SW480 (cell line): Measurements from ENCODE around the gene ADGRV1.
A peak's percentile ranks its signal among the peaks of the same experiment; 100 is the strongest.
"Not testable (repeated sequence)": the region's sequence is repeated elsewhere in the genome, so short reads cannot be mapped to it uniquely, and the experiment has no call there.

Experiments
- DNase-seq: peaks from one replicate; pipeline ENCODE4 v3.0.0-alpha.2; 2016; ENCODE audit warnings: low spot score

ADGRV1 gene

GRCh38 chr5:90549729-90550275 lies 8.8 kb upstream of the ADGRV1 start:
- no peak for DNase-seq

DNA sequence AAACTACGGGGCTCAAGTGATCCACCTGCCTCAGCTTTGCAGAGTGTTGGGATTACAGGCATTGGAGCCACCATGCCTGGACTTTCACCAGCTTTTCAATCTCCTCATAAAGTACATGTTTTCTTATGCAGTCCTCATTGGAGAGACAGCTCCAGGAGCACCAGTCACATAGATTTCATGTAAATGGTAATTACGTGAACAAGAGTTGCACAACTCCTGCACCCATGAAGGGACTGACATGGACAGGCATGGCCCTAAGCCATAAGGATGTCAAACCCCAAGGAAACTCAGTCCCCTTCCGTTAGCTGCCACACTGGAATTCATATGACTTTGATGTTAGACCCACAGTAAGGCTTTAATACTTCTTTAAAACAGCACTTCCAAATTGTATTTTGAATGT lies 7.6 kb upstream of the ADGRV1 start:
- DNase-seq, result no peak

DNA sequence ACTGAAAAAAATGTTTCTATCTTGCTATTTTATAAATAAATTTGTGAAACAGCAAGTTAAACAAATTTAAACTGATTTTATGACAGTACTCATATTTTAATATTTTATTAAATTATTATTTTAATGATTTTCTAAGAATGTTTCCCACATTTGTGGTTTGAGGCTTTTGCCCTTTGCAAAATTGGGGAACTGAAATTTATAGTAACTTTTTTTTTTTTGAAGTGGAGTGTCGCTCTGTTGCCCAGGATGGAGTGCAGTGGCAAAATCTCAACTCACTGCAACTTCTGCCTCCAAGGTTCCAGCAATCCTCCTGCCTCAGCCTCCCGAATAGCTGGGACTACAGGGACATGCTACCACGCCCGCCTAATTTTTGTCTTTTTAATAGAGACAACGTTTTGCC lies 7.2 kb upstream of the ADGRV1 start:
- DNase-seq, result no peak

DNA sequence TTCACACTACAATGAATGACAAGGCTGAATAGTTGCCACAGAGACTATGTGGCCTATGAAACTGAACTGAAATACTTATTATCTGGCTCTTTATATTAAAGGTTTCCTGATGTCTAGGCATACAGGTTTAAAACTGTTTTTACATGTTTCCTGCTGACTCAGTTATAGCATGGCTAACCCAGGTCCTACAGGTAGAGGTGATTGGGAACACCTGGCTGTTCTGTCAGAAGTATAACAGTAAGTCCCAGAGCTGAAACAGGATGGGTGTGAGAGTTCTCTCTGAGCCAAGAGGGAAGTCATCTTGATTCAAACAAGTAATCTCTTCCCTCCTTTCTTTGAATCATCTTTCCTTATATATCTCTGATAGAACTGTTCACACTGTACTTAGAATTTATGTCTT lies 4.9 kb upstream of the ADGRV1 start:
- no peak for DNase-seq

GRCh38 chr5:90554358-90555006 lies 4.1 kb upstream of the ADGRV1 start:
- no peak for DNase-seq

- no peak for DNase-seq
Observed at GRCh38 chr5:90555666-90556065, 2.9 kb upstream of the ADGRV1 start.

DNA sequence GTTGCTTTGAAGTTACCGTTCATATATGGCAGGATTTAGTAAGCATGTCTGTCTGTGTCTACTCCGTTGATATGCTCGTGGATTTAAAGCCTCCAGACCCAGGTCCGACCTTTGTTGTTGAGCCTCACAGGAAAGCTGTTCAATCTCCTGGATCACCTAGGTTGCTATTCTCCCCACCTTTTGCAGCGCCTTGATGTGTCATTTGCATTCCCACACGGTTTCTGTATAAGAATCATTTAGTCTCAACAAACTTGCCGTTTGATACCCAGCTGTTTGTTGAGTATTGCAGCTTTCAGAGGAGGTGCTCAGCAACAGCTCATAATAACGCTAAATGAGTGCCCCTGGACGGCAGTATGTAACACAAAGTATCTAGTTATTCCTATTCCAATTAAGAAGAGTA lies 1.2 kb upstream of the ADGRV1 start:
- no peak for DNase-seq

DNA sequence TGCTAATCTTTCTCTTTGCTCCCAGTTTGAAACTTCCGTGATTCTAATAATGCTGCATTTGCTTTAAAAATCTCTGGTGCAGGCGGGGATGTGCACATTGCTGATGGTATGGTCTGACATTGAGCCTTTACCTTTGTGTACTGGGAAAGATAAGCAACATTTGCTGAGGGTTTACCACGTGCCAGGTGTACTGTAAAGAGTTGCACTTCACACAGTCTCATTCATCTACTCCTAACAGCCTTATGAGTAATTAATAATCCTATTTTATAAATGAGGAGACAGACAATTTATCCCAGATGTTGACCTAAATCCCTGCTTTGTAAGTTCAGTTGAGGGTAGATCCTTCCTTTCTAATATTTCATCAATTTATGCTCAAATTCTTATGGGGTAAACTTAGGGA lies 726 bp upstream of the ADGRV1 start:
- DNase-seq, result no peak

GRCh38 chr5:90560771-90561170 lies 2.2 kb downstream of the ADGRV1 start:
- no peak for DNase-seq

- DNase-seq, result no peak
Observed at GRCh38 chr5:90561766-90562165, 3.2 kb downstream of the ADGRV1 start.

DNA sequence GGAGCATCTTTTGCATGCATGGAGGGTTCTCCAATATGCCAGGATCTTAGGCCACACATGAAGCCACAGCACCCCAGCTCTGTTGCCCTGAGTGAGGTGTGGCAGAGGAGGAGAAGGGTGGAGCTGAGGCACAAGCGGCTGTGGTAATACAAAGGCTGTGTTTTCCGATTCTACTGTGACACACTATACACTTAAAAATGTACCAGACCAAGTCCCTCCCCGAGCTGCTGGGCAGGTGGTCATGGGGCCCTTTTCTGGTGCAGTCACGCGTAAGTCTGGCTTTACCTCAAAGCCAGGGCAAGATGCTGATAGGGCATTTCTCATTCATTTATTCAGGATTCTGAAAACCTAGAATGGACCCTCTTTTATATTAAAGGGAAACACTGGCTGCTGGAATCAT lies 3.7 kb downstream of the ADGRV1 start:
- peak; percentile 56 for DNase-seq

DNA sequence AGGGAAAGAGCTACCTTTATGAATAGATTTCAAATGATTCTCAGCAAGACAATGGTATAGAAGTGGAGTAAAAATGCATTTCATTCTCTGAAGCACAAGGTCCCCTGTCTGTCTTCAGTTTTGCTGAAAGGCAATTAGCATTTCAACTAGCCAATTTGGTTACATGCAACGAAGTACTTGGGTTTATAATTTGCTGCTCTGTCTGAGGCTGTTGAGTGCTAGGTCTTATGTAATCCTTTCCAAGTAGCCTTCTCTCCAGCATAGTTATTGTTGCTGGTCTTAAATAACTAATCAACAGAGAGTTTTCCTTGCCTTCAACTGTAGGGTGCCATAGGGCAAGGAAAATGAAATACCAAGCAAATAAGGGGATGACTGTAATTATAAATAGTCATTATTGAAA lies 4.5 kb downstream of the ADGRV1 start:
- no peak for DNase-seq

- DNase-seq, result no peak
Observed at GRCh38 chr5:90565491-90565890, 6.9 kb downstream of the ADGRV1 start.

GRCh38 chr5:90569084-90569483 lies 10.5 kb downstream of the ADGRV1 start:
- DNase-seq, result no peak

DNA sequence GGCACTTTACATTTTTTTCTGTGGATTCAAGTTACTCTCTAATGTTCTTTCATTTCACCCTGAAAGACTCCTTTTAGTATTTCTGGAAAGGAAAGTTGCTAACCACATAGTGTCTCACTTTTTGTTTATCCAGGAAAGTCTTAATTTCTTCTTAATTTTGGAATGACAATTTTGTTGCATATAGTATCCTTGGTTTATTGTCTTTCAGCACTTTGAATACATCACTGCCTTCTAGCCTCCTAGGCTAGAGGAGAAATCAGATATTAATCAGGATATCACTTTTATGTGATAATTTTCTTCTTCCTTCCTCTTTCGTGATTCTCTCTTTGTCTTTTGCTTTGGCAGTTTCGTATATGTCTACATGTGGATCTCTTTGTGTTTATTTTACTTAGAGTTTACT lies 11.4 kb downstream of the ADGRV1 start:
- DNase-seq, result no peak

DNA sequence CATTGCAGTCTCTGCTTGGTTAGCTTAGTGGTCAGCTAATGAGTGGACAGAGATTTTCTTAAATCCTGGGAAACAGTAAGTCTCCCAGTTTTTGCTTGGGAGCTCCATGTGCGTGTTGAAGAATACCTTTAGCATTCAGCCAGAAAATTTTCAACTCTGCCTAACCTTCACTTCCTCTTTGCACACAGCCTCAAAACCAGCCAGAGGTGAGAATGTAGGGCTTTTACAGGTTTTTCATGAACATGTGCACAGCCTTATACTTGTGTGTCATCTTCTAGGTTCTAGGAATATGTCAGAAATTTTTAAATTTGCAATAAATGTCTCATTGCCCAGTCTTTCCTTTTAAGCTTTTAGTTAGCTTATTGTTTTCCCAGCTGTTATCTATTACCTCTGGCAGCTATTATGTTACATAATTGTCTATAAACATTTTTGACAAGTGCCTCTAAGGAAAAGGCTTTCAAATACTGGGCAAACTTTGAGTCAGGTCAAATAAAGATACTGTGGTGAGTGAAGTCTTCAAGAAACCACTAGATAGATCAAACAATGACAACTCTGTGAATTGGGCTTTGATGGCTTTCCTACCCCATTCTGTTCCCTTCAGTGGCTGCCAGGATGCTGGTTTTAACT lies 12.7 kb downstream of the ADGRV1 start:
- no peak for DNase-seq

- no peak for DNase-seq
Observed at GRCh38 chr5:90575712-90576111, 17.1 kb downstream of the ADGRV1 start.

GRCh38 chr5:90576566-90576965 lies 18.0 kb downstream of the ADGRV1 start:
- not testable (repeated sequence) for DNase-seq

- not testable (repeated sequence) for DNase-seq
Observed at GRCh38 chr5:90579905-90580304, 21.3 kb downstream of the ADGRV1 start.

- no peak for DNase-seq
Observed at GRCh38 chr5:90581956-90582355, 23.4 kb downstream of the ADGRV1 start.

- DNase-seq, result no peak
Observed at GRCh38 chr5:90585337-90585986, 26.9 kb downstream of the ADGRV1 start.

DNA sequence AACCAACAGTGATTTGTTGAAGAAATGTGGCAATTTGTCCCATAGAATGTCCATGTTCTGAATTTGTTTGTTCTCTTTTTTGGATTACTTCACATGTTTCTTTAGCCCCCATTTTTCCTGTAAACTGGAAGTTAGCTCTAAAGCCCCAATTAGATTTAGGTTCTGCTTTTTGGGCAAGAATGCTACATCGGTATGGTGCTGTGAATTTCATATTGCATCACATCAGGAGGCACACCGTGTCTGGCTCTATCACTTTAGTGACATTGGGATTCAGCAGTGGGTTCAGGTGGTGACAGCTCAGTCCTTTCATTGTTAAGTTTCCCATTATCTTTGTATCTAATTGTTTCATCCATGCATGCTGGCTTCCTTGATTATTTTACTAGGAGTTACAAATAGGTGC lies 27.9 kb downstream of the ADGRV1 start:
- DNase-seq, result no peak

DNA sequence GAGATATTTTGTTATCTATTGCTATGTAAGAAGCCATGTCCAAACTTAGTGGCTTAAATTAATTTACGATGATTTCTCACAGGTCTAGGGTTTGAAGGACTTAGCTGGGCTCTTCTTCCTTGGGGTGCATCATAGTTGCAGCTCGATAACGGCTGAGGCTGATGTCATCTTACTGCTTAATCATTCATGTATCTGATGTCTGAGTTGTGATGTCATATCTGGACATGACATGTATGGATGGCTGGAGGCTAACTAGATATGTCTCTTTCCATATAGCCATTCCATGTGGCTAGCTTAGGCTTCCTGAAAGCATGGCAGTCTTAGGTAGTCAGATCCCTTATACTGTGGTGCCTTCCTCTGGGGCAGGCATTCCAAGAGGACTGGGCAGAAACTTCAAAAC lies 31.6 kb downstream of the ADGRV1 start:
- no peak for DNase-seq
